GM21526 (cell line): Measurements from ENCODE around the gene SMCO3.

Source experiments
- ATAC-seq: cut with Tn5 transposase; IDR thresholded peaks from one replicate; pipeline ENCODE4 v1.9.1; 2021; ENCODE audit warnings: moderate library complexity; ENCODE audit not compliant: unreplicated experiment, low FRiP score

The SMCO3 gene

DNA sequence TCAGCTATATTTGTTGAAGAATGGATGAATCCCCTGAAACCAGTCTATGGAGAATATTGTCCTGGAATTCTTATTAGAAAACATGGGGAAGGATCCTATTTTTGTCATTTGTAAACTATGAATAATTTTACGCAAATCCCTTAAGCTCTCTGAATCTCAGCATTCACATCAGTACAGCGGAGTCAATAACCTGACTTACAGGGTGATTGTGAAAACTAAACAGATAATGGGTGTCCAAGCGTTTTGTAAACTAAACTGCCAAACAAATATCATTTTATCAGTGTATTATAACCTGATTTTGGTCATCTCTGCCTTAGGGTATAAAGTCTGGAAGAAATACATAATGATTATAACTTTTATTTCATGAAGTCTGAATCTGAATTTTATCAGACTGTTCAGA, 19.4 kb upstream of the SMCO3 start:
- no peak for ATAC-seq

- peak; percentile 81 for ATAC-seq
Observed at GRCh38 chr12:14828892-14829291, 14.9 kb upstream of the SMCO3 start.

DNA sequence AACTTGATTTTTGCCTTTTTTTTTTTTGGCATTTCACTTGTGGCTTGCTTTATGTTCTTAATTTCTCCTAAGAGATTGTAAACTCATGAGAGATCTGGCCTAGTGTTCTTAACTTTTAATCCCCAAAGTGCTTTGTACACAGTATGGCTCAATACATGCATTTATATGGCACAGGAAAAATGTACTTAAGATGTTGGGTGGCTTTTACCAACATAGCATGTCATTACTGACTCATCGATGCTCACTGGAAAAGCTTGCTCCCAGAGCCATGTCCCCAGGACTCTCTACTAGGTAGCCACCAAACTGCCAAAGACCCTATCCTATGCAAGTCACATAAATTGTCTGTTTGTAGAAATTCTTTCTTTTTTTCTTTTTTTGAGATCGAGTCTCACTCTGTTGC, 13.1 kb upstream of the SMCO3 start:
- ATAC-seq, result no peak

DNA sequence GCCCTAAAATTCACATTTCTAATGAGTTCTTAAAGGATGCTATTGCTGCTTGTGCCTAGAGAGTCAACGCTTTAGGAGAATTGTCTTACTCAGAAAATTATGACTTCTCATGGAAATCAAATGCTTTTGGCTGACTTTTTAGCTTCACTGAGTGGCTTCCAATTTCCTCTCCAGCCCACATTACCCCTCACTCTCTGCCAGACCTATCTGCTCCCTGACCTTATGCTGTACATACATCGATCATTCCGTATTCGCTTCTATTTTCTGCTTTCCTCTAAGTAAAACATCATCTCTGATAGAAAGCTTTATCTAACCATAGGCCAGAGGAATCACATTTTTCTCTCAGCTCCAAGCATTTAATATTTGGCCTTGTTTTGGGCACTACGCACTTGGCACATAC, 12.5 kb upstream of the SMCO3 start:
- no peak for ATAC-seq

DNA sequence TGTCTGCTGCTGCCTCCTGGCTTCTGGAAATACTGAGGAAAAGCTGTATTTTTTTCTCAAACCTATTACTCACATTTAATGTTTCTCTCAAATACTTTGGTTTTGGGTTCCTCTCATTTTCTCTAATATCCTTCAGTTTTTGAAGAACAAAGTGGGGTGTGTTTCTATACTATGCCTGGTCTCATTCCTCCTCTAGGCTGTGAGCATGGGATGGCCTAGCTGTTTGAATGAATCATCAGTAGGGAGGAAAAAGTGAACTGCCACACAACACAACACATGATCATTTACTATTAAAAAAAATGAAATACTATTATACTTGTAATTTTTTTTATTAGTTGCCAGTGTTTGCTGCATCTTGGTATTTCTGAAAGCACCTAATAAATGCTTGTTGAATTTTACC, 11.3 kb upstream of the SMCO3 start:
- no peak for ATAC-seq

DNA sequence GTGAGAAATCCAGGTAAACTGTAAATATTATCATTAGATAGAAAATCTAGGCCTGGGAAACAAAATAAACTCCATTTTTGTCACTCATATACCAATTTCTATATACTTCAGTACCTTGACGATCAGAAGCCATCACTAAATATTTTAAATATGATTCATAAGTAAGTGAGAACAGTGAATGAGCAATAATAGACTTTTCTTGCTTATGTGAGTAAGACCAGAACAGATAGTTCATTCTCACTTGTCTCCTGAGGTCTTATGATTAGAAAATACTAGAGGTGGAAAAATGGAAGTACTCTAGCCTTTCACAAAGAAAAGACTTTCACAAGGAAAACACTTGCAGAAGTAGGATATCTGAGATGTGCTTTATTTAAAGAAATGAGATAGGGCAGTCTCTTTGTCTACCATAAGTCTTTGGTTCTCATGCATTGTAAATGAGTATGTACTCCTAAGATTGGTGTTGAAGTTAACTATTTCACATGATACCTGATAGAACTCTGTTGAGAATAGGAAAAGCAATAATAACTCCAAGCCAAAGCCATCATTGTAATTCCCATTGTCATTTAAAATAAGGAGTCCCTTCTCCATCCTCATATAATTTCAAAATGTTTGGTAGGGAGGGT, 10.1 kb upstream of the SMCO3 start:
- no peak for ATAC-seq

DNA sequence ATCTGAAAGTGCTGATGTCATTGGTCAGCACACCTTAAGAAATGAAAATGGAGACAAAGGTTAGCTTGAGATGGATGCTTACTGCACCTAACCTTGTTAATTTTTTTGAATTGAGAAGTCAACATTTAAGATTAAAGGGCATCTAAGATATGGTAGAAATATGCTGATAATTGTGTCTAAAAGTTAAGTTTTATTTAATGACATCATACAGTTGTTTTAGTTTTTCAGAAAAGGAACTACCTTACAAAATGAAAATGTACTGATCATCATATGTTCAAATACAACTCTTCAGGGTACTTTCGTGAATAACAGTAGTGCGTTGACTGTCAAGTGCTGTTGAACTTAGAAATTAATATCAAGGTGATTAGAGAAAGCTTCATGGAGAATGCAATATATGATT, 2.5 kb downstream of the SMCO3 start:
- no peak for ATAC-seq

GRCh38 chr12:14810953-14811483, 3.0 kb downstream of the SMCO3 start:
- no peak for ATAC-seq

DNA sequence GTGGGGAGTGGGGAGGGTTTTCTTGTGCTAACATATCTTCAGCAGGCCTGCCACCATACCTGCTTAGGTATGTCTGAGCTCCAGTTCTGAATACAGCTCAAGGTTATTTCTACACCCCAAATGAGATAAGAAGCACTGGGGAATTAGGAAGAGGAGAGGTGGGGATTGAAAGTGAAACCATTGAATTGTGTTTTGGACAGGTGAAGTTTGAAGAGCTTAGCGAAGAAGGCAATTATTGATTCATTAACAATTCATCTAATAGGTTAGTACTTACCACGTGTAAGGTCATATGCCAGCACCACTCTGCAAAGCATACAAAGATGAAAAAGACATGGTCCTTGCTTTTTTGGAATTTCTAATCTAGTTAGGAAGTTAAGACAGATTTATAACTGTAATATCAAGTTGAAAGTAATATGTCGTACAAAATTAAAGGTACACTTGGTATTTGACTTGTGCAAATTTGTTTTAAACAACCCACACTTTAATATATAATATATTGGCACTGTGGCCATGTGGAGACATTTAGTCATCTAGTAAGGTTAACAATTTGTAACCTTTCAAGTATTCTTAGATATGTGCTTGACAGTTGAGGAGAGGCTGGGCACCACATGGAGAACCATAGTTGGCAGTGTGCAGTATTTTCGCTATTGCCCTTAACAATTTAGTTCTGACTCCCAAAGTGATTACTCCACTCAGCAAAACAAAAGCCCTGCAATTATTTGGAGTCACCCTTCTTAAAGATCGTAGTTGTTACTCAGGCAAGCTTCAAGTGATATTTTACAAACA, 3.6 kb downstream of the SMCO3 start:
- ATAC-seq, result no peak

DNA sequence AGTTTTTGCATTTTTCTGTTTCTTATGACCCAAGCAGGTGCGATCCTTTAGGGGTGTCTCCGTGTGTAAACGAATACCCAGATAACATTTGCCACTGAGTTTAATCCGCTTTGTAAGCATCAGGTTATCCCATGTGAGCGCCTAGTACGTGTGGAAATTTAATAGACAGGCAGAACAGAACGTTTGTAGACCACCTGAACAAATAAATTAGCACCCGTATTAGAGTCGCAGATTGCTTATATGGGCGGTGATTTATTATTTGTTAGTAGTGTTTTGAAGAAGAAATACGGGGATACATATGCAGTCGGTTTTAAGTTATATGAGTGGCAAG, 10.2 kb downstream of the SMCO3 start:
- ATAC-seq, result peak; percentile 26

GRCh38 chr12:14803011-14803829, 10.8 kb downstream of the SMCO3 start, which contains the start of the genes C12orf60 and WBP11:
Gene C12orf60 (plus strand): TSS chr12:14803670. CDS start chr12:14822936, 19,266 bp downstream.
Gene WBP11 (minus strand): TSS chr12:14803478. CDS start chr12:14801383, 2,095 bp downstream.
- ATAC-seq, result peak; percentile 99

DNA sequence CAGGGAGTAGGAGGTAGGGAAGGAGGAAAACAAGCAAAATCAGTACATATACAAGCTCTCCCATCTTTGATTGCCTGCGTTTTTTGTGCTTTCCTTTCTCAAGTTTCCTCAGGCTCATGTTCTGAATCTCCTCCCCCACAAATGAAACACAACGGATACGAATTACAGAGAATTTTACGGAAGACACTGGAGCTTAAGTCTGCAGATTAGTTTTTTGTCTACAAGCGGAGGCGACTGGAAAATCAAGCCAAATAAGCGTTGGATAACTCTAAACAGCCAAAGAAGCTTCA, 11.3 kb downstream of the SMCO3 start:
- ATAC-seq, result no peak

- no peak for ATAC-seq
Observed at GRCh38 chr12:14802247-14802646, 11.7 kb downstream of the SMCO3 start.

DNA sequence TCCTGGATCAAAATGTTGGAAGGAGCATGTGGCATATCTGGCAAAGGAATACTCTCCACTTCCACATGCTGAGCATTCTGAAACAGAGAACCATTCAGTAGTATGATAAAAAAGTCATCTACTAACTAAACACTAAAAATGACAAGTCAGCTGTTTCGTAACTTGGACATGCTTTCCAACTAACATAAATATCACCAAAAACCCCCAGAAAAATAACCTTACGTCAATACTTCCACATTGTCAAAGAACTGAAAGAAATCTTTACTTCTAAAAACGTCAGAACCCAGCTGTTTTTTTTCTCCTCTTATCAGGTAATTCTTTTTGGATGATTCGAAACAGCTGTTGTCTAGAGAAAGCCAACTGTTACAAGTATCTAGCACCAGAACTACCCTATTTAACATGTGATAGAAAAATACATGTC, 18.9 kb downstream of the SMCO3 start:
- ATAC-seq, result no peak

DNA sequence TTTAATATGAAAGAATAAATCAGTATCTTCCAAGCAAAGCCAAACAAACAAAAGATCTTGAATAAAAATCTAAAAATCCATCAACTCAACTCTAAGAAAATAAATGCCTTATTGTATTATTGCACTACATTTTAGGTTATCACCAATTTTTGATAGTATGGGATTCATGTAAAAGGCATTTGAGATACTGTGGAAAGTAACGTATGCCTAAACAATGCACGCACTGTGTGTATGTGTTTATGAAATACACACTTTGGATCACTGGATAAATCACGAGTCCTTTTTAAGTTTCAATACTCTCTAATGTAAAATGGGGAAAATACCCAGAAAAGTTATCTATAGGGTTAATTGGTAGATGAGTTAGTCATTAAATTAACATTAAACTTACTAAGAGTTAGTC, 28.4 kb downstream of the SMCO3 start:
- no peak for ATAC-seq

- no peak for ATAC-seq
Observed at GRCh38 chr12:14784471-14784870, 29.5 kb downstream of the SMCO3 start.

DNA sequence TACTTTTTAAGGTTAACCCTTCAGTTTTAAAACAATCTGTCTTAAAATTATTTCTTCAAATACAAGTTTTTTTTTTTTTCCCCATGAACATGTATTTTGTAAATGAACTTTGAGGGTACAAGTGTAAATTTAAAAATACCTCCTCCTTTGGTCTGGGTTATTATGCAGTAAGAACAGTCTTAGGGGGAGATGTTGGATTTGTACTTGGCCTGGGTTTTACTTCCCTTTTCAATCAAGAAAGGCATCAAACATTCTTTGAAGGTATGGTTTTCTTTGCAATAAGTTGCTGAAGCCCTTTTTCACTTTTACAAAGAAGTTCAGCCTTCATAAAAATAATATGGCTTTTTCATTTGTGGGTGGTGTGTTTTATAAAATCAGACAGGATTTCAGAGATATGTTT, 31.2 kb downstream of the SMCO3 start:
- no peak for ATAC-seq

DNA sequence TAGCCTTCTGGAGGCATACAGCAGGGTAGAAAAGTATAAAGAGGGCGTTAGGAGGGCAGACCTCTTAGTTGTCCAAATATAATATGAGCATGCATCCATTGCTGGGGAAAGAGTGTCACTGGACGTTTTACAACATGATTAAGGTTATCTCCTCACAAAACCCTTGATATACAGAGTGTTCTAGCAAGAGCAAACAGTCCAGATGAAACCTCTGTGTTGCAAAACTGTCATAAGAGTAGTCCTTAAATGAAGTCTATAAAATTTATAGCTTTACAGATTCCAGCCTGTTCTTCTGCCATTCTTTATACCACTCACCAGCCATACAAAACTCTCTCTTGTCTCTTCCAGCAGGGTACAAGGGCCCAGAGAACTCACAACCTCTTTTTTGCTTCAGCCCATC, 32.4 kb downstream of the SMCO3 start:
- no peak for ATAC-seq

GRCh38 chr12:14780859-14781258, 33.1 kb downstream of the SMCO3 start:
- no peak for ATAC-seq

DNA sequence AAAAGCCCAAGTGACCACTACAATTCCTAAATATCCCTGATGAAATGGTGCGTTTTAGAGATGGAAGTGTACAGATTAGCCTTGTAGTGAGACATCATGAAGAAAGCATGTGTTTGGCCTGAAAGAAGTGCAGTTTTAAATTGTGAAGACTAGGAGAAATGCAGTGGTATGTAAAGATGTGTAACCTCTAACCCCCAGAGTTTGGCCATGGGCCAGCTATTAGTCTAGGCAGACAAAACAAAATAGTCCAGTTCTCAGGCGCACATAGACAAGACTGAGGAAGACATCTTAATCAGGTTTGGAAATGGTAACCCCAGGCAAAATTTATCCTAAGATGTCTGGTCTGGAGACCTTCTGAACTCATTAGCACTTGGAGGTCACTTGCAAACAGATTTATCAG, 34.1 kb downstream of the SMCO3 start:
- no peak for ATAC-seq

- ATAC-seq, result no peak
Observed at GRCh38 chr12:14777271-14777670, 36.7 kb downstream of the SMCO3 start.
